Coronary artery (tissue), 2 donors: ENCODE measurements around the gene LTF.

Experiments used
- DNase-seq: peaks from one replicate; pipeline ENCODE4 v3.0.0-alpha.2; 2017; ENCODE audit warnings: low spot score
- H3K27ac ChIP-seq, 2 donors: fragments of 200-600 bp; sonication (generic); one replicate each; pipeline ENCODE4 v1.5.1; 2016 to 2019
- H3K4me3 ChIP-seq: fragments of 200-600 bp; sonication (generic); 2 replicates; pipeline ENCODE4 v1.5.1; 2016; ENCODE audit warnings: mild to moderate bottlenecking, moderate library complexity
- TF ChIP-seq, protein P1 (sequence below): fragments of 200-600 bp; sonication (generic); IDR thresholded peaks from one replicate; pipeline ENCODE4 v1.5.1; 2019; ENCODE audit warnings: antibody characterized with exemption

LTF gene

DNA sequence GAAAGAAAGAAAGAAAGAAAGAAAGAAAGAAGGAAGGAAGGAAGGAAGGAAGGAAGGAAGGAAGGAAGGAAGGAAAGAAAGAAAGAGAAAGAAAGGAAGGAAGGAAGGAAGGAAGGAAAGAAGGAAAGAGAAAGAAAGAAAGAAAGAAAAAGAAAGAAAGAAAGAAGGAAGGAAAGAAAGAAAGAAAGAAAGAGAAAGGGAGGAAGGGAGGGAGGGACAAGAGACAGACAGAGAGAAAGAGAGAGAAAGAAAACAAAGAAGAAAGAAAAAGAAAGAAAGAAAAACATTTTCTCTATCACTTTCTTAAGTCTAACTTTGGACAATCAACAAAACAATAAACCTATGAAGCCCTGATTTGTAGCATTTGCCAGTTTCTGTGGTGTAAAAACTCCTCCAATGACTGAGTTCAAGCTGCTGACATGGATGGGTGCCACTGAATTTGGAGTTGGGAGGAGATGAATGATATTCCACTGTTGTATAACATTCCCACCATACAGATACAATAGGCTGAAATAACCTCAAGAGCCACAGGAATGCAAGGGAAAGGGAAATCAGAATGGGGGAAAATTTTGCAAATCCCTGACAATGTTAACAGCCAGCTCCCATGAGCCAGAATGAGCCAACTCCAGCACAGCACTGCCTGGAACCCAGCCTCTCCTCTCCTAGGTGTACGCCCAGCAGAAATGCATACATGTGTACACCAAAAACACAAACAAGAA, 18.1 kb upstream of the LTF start:
- Histone ChIP-seq H3K27ac (no peak overlapping the region), H3K4me3 (no peak overlapping the region)
- DNase-seq: no peak
- TF ChIP-seq, protein P1, sequence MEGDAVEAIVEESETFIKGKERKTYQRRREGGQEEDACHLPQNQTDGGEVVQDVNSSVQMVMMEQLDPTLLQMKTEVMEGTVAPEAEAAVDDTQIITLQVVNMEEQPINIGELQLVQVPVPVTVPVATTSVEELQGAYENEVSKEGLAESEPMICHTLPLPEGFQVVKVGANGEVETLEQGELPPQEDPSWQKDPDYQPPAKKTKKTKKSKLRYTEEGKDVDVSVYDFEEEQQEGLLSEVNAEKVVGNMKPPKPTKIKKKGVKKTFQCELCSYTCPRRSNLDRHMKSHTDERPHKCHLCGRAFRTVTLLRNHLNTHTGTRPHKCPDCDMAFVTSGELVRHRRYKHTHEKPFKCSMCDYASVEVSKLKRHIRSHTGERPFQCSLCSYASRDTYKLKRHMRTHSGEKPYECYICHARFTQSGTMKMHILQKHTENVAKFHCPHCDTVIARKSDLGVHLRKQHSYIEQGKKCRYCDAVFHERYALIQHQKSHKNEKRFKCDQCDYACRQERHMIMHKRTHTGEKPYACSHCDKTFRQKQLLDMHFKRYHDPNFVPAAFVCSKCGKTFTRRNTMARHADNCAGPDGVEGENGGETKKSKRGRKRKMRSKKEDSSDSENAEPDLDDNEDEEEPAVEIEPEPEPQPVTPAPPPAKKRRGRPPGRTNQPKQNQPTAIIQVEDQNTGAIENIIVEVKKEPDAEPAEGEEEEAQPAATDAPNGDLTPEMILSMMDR: no peak

DNA sequence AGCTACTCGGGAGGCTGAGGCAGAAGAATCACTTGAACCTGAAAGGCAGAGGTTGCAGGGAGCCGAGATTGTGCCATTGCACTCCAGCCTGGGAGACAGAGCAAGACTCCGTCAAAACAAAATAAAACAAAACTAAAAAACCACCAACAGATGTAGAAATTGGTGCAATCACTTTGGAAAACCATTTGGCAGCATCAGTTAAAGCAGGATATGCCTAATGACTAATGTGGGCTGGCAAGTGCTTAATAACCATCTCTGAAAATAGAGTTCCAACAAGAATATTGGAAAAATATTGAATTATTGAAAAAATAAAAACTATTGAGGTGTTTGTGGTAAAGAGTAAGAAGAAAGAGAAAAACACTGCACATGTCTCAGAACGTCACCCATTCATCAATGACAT, 16.9 kb upstream of the LTF start:
- H3K27ac ChIP-seq: no peak overlapping the region
- no peak overlapping the region for H3K4me3 ChIP-seq
- TF ChIP-seq, protein P1: no peak
- peak; percentile 7 for DNase-seq

DNA sequence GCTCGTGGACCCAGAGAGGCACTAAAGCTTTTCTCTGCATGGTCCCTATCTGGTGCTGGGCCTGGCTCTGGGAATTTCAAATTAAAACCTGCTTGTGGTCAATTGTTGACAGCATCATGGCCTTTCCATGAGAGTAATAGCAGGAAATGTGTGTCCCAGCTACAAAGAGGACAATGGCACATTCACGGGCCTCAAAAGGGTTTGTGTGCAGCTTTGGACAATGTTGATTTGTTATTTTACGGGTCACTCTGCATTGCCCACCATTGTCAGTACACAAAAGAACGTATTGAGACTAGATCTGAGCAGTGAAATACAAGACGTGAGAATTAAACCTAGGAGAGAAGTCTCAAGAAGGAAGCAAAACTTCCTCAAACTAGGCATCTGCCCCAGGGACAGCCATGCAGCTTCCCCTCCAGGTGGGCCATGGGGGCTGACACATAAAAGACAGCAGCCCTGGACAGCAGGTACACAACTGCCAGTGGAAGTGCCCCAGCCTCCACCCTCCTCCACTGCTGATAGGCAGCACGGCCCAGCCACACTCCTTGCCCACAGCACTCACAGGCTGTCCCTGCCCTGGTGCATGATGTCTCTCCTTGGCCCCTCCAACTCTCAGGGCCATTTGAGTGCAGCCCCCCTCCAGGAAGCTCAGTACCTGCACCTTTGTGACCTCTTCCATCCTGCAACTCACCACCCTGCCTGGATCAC, 15.9 kb upstream of the LTF start:
- Histone ChIP-seq H3K27ac (no peak overlapping the region), H3K4me3 (no peak overlapping the region)
- TF ChIP-seq, protein P1: no peak
- peak; percentile 54 for DNase-seq

DNA sequence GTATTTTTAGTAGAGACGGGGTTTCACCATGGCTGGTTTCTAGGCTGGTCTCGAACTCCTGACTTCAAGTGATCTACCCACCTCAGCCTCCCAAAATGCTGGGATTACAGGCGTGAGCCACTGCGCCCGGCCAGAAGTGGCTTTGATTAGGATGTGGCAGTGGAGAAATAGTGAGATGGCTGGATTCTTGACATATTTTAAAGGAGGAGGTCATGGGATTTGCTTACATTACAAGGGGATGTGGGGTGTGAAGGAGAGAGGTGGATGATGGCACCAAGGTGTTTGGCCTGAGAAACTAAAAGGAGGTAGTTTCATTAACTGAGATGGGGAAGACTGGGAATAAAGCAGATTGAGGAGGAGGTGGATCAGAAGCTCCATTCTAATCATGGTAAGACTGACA, 15.0 kb upstream of the LTF start:
- TF ChIP-seq, protein P1: no peak
- H3K4me3 ChIP-seq: no peak overlapping the region
- no peak overlapping the region for H3K27ac ChIP-seq
- DNase-seq: no peak

DNA sequence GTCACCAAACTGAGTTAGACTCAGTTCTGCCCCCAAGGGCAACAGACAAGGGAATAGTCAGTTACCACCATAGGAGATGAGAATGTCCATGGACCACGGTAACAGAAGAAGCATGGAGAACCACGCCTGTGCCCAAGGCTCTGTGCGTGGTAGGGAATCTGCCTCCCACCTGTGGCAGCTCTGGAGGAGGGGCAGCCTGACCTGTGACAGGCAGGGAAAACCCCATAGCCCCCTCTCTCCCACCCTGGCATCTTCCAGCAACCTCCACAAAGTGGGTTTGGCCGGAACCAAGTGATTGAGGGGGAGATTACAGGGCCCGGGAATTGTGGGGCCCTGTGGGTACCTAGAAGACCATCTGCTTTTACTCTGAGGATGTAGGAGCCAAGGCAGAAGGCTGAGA, 14.3 kb upstream of the LTF start:
- TF ChIP-seq, protein P1: no peak
- Histone ChIP-seq H3K27ac (no peak overlapping the region), H3K4me3 (no peak overlapping the region)
- peak; percentile 62 for DNase-seq

DNA sequence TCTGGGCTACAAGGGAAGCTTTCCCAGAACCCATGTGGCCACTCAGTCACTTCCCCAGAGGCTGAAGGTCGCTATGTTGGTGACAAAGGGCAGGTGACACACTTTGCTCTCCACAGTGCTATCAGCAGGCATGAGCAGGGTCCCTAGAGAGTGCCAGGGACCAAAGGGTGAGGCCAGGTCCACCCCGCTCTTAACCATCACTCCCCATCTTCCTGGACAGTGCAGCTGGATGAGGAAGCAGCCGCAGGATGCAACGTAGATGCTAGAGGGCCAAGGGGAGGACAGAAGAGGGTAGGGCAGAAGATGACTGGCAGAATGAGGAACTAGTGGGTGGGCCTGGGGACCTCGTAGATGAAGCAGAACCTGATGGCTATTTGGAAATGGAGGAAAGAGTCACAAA, 13.6 kb upstream of the LTF start:
- DNase-seq: peak; percentile 36
- Histone ChIP-seq H3K4me3 (no peak overlapping the region), H3K27ac (no peak overlapping the region)
- TF ChIP-seq, protein P1: no peak

DNA sequence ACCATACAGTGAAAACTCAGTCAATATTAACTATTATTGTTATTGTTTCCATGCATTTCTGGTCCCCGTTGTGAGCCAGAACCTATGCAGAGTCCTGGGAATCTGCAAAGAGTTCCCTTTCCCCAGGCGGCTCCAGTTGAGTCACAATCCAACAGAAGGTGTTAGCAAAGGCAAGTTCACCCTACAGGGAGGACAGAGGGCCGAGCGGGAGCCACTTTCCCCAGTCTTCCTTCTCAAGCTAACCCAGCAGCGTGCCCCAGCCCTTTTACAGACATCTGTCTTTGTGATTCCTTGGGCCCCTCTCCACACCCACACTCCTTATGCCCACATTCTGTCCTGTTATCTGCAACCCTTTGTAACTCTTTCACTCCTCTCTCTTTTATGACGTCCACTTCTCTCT, 13.1 kb upstream of the LTF start:
- TF ChIP-seq, protein P1: no peak
- H3K27ac ChIP-seq: no peak overlapping the region
- DNase-seq: peak; percentile 5
- H3K4me3 ChIP-seq: no peak overlapping the region
